ENCODE results near the gene PPP1R12A. TPM values are rescaled to one million over a fixed set of nuclear protein-coding genes. Genes with fewer than 3 reads are reported as not detected.

Gene PPP1R12A
- total RNA-seq, 2 donors from 2014 or later: 57.5 to 79.2 TPM

- Histone ChIP-seq H3K4me3 (no peak overlapping the region), H3K4me1 (no peaks in the 10 kb centered on the region), H3K36me3 (no peaks in the 10 kb centered on the region), H3K9me3 (no peaks in the 10 kb centered on the region), H3K27me3 (no peaks in the 10 kb centered on the region), H3K27ac (no peak overlapping the region), H3K9ac (ENCODE audit: low read depth in 2 of 2, low read length in 2 of 2) (no peak overlapping the region)
- TF ChIP-seq, protein P1, sequence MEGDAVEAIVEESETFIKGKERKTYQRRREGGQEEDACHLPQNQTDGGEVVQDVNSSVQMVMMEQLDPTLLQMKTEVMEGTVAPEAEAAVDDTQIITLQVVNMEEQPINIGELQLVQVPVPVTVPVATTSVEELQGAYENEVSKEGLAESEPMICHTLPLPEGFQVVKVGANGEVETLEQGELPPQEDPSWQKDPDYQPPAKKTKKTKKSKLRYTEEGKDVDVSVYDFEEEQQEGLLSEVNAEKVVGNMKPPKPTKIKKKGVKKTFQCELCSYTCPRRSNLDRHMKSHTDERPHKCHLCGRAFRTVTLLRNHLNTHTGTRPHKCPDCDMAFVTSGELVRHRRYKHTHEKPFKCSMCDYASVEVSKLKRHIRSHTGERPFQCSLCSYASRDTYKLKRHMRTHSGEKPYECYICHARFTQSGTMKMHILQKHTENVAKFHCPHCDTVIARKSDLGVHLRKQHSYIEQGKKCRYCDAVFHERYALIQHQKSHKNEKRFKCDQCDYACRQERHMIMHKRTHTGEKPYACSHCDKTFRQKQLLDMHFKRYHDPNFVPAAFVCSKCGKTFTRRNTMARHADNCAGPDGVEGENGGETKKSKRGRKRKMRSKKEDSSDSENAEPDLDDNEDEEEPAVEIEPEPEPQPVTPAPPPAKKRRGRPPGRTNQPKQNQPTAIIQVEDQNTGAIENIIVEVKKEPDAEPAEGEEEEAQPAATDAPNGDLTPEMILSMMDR (IDR thresholded peaks at IDR 0.05): no peak
- intact Hi-C loops (cut with DNase I): no loop called here
- no peak for DNase-seq
These were observed 156.0 kb downstream of the PPP1R12A start for GRCh38 chr12:79778802-79779448.

DNA sequence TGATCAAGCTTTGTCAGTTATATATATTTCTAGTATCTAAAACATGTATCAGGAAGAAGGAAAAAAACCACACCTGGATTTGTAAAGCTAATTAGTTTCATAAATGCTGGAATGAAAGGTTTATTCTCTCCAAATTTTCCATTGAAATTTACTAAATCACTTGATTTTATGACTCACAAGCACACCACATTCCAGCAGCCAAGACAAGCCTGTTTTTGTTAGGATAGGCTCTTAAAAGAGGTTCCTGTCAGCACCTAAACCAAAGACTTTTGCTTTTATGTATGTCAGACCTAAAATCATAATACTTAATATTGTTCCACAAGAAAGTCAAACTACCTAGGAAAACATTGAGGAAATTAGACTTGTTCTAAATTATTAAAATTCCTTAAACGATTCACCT, 158.8 kb downstream of the PPP1R12A start:
- Histone ChIP-seq H3K4me3 (no peak overlapping the region), H3K27ac (no peak overlapping the region), H3K9ac (ENCODE audit: low read depth in 2 of 2, low read length in 2 of 2) (no peak overlapping the region), H3K4me1 (no peaks in the 10 kb centered on the region), H3K27me3 (no peaks in the 10 kb centered on the region), H3K36me3 (no peaks in the 10 kb centered on the region), H3K9me3 (no peaks in the 10 kb centered on the region)
- DNase-seq: no peak
- intact Hi-C loops (cut with DNase I): no loop called here
- TF ChIP-seq, protein P1 (IDR thresholded peaks at IDR 0.05): no peak

- no peak overlapping the region for H3K9ac ChIP-seq (ENCODE audit: low read depth in 2 of 2, low read length in 2 of 2)
- intact Hi-C loops (cut with DNase I): no loop called here
- H3K4me1 ChIP-seq: no peaks in the 10 kb centered on the region
- H3K27me3 ChIP-seq: no peaks in the 10 kb centered on the region
- TF ChIP-seq, protein P1 (IDR thresholded peaks at IDR 0.05): no peak
- no peaks in the 10 kb centered on the region for H3K9me3 ChIP-seq
- H3K4me3 ChIP-seq: no peak overlapping the region
- H3K27ac ChIP-seq: no peak overlapping the region
- no peaks in the 10 kb centered on the region for H3K36me3 ChIP-seq
- DNase-seq: no peak
These were observed 159.4 kb downstream of the PPP1R12A start for GRCh38 chr12:79775355-79776027.

- H3K27ac ChIP-seq: no peak overlapping the region
- H3K9me3 ChIP-seq: no peaks in the 10 kb centered on the region
- H3K4me3 ChIP-seq: no peak overlapping the region
- DNase-seq: no peak
- H3K36me3 ChIP-seq: no peaks in the 10 kb centered on the region
- no peak overlapping the region for H3K9ac ChIP-seq (ENCODE audit: low read depth in 2 of 2, low read length in 2 of 2)
- TF ChIP-seq, protein P1 (IDR thresholded peaks at IDR 0.05): no peak
- H3K4me1 ChIP-seq: no peaks in the 10 kb centered on the region
- no peaks in the 10 kb centered on the region for H3K27me3 ChIP-seq
- intact Hi-C loops (cut with DNase I): no loop called here
These were observed 161.0 kb downstream of the PPP1R12A start for GRCh38 chr12:79773896-79774295.

DNA sequence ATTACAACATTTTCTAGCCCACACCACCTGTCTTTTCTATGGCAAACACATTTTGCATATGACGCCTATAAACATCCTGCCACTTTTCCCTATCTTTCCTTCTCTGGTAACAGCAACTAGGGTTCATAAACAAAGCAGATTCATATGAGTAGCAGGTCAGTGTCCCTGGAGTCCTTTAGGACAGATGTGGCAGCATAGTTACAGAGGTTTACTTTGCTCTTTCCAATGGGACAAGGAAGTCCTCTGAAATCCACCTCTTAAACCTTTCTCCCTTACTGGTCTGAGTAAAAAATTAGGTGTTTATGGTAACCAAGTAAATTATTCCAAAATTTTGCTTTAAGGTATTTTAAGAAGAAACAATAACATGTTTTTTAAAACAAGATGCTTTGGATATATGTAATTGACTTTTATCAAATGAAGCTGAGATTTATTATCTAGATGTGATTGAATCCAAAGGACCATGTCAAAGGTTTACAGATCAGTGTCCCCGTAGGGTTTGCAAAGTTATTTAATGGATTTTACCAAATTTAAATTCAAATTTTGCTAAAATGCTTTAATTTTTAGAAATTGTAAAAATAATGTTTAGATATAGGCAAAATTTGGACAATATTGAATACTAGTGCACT, 164.9 kb downstream of the PPP1R12A start:
- intact Hi-C loops (cut with DNase I): no loop called here
- no peaks in the 10 kb centered on the region for H3K36me3 ChIP-seq
- H3K27me3 ChIP-seq: no peaks in the 10 kb centered on the region
- DNase-seq: no peak
- TF ChIP-seq, protein P1 (IDR thresholded peaks at IDR 0.05): no peak
- H3K4me3 ChIP-seq: no peak overlapping the region
- H3K9me3 ChIP-seq: no peaks in the 10 kb centered on the region
- H3K27ac ChIP-seq: no peak overlapping the region
- no peaks in the 10 kb centered on the region for H3K4me1 ChIP-seq
- no peak overlapping the region for H3K9ac ChIP-seq (ENCODE audit: low read depth in 2 of 2, low read length in 2 of 2)
